Subcutaneous abdominal adipose tissue (tissue), 5 donors: ENCODE data around the gene AASDHPPT.

Experiments
- H3K27ac ChIP-seq: one replicate; pipeline ENCODE4 v1.7.0; 2013; ENCODE audit warnings: low read depth, mild to moderate bottlenecking, inconsistent platforms, low read length, moderate library complexity
- H3K27me3 ChIP-seq, 5 donors: one replicate each; pipeline ENCODE4 v1.7.0; 2013; ENCODE audit warnings: low read length in 5 of 5, inconsistent platforms in 1 of 5; ENCODE audit not compliant: control insufficient read depth in 5 of 5, insufficient read depth in 4 of 5
- H3K36me3 ChIP-seq, 5 donors: one replicate each; pipeline ENCODE4 v1.7.0; 2013; ENCODE audit warnings: low read length in 5 of 5; ENCODE audit not compliant: control insufficient read depth in 5 of 5, insufficient read depth in 5 of 5
- H3K4me1 ChIP-seq, 5 donors: one replicate each; pipeline ENCODE4 v1.7.0; 2013; ENCODE audit warnings: low read length in 5 of 5, mild to moderate bottlenecking in 3 of 5, moderate library complexity in 1 of 5; ENCODE audit not compliant: control insufficient read depth in 5 of 5, insufficient read depth in 5 of 5
- H3K4me3 ChIP-seq, 5 donors: one replicate each; pipeline ENCODE4 v1.7.0; 2013; ENCODE audit warnings: low read length in 5 of 5, low read depth in 1 of 5
- H3K9ac ChIP-seq, 5 donors: one replicate each; pipeline ENCODE4 v1.7.0; 2013; ENCODE audit warnings: low read length in 5 of 5, mild to moderate bottlenecking in 4 of 5, moderate library complexity in 3 of 5
- H3K9me3 ChIP-seq, 5 donors: one replicate each; pipeline ENCODE4 v1.7.0; 2013; ENCODE audit warnings: low read length in 5 of 5; ENCODE audit not compliant: control insufficient read depth in 5 of 5
- donor health status: healthy.
- donor health status: healthy.
- donor health status: healthy.
- donor health status: healthy.
- donor health status: healthy.

AASDHPPT gene, protein sequence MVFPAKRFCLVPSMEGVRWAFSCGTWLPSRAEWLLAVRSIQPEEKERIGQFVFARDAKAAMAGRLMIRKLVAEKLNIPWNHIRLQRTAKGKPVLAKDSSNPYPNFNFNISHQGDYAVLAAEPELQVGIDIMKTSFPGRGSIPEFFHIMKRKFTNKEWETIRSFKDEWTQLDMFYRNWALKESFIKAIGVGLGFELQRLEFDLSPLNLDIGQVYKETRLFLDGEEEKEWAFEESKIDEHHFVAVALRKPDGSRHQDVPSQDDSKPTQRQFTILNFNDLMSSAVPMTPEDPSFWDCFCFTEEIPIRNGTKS

DNA sequence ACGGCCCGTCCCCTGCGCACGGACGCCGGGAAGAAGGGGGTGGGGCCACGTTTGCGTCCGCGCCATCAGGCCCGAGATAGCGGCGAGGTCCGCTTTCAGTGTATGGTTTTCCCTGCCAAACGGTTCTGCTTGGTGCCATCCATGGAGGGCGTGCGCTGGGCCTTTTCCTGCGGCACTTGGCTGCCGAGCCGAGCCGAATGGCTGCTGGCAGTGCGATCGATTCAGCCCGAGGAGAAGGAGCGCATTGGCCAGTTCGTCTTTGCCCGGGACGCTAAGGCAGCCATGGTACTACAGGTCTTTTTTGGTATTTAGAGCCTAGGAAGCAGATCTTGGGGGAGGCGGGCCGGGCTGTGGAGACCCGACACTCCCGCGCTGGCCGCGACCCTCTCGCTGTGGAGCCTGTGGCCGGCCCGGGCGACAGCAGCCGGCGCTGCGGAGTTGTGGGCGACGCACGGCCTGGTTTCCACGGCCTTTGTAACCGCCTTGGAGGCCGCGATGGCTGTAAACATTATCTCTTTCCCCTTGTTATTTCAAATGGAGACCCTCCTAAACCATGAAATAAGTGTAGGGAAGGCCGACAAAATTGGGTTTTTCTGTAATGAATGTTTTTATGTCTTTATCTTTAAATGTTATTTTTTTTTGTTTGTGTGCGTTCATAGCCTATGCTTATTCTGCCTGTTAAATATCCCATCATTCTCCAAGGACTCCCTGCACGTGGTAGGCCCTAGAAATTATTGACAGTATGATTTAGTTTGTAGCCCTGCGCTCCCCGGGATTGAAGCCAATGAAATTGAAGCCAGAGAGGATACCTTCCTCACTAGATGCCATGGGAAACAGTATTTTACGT, at the start of gene AASDHPPT:
Gene AASDHPPT, plus strand, starts transcription at position 54 of the 847 bp plus-strand sequence. Its CDS starts 49 bp downstream, at position 103.
- H3K36me3 ChIP-seq, result peaks cover 7 to 24% (median 18%) of the 10 kb centered on the region in 5 donors
- H3K27me3 ChIP-seq, result no peaks in the 10 kb centered on the region
- H3K27ac ChIP-seq, result peak within 1 kb of the TSS; percentile 86
- H3K9ac ChIP-seq, result peak within 1 kb of the TSS; percentile 90 to 99 (median 93)
- peak within 1 kb of the TSS; percentile 97 to 100 (median 100) for H3K4me3 ChIP-seq
- peaks cover 0 to 42% (median 24%) of the 10 kb centered on the region in 5 donors for H3K4me1 ChIP-seq
- H3K9me3 ChIP-seq, result no peaks in the 10 kb centered on the region

- Histone ChIP-seq H3K27me3 (no peaks in the 10 kb centered on the region), H3K9me3 (no peaks in the 10 kb centered on the region), H3K4me1 (no peaks in the 10 kb centered on the region), H3K9ac (no peak overlapping the region), H3K36me3 (no peaks in the 10 kb centered on the region), H3K27ac (no peak overlapping the region), H3K4me3 (no peak overlapping the region)
Measured at GRCh38 chr11:106030609-106031008, 46.9 kb upstream of the AASDHPPT start.

- H3K27me3 ChIP-seq, result no peaks in the 10 kb centered on the region
- no peak overlapping the region for H3K9ac ChIP-seq
- no peak overlapping the region for H3K27ac ChIP-seq
Measured at GRCh38 chr11:106031202-106031810, 46.2 kb upstream of the AASDHPPT start.

GRCh38 chr11:106031936-106032335, 45.5 kb upstream of the AASDHPPT start:
- H3K36me3 ChIP-seq, result no peaks in the 10 kb centered on the region
- no peak overlapping the region for H3K27ac ChIP-seq
- H3K4me1 ChIP-seq, result no peaks in the 10 kb centered on the region
- H3K9ac ChIP-seq, result no peak overlapping the region
- no peaks in the 10 kb centered on the region for H3K9me3 ChIP-seq
- no peak overlapping the region for H3K4me3 ChIP-seq
- H3K27me3 ChIP-seq, result no peaks in the 10 kb centered on the region

More at GRCh38 chr11:106031202-106031810, 46.2 kb upstream of the AASDHPPT start:
- Histone ChIP-seq H3K36me3 (no peaks in the 10 kb centered on the region), H3K4me3 (no peak overlapping the region), H3K4me1 (no peaks in the 10 kb centered on the region), H3K9me3 (no peaks in the 10 kb centered on the region)

- Histone ChIP-seq H3K4me1 (no peaks in the 10 kb centered on the region), H3K4me3 (no peak overlapping the region), H3K9me3 (no peaks in the 10 kb centered on the region), H3K36me3 (no peaks in the 10 kb centered on the region), H3K9ac (no peak overlapping the region), H3K27ac (no peak overlapping the region), H3K27me3 (no peaks in the 10 kb centered on the region)
Measured at GRCh38 chr11:106032861-106033260, 44.6 kb upstream of the AASDHPPT start.

DNA sequence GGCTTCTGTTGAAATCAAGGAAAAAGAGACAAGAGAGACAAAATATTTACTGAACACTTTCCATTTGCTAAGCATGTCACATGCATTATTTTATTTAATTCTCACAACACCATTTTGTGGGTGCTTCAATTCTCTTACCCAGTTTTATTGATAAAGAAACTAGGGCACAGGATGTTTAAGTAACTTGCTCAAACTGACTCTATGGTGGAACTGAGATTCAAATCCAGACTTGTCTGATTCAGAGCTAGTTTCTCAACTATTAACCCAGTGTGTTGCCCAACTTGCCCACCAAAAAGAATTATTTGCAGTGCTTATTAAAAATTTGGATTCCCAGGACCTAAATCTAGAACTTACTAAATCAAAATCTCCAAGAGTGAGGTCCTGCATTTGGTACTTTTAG, 33.9 kb upstream of the AASDHPPT start:
- Histone ChIP-seq H3K9me3 (no peaks in the 10 kb centered on the region), H3K27me3 (no peaks in the 10 kb centered on the region), H3K36me3 (no peaks in the 10 kb centered on the region), H3K4me3 (no peak overlapping the region), H3K27ac (no peak overlapping the region), H3K9ac (no peak overlapping the region), H3K4me1 (no peaks in the 10 kb centered on the region)

DNA sequence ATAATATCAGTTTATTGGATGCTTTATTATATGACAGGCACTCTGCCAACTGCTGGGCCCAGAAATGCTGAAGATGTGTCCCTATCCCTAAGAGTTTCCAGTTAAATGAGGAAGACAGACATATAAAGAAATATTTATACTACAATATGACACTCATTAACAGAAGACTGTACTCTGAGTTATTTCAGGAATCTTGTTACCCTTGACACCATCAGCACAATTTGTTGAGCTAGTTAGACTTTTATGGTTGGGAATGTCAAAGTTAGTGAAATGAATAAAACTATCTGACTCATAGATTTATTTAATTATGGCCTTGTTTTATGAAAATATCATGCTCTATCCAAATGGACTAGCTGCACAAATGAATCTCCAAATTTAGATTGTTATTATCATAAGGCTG, 29.8 kb upstream of the AASDHPPT start:
- no peaks in the 10 kb centered on the region for H3K9me3 ChIP-seq
- H3K36me3 ChIP-seq, result no peaks in the 10 kb centered on the region
- no peaks in the 10 kb centered on the region for H3K27me3 ChIP-seq
- H3K9ac ChIP-seq, result no peak overlapping the region
- H3K4me1 ChIP-seq, result no peaks in the 10 kb centered on the region
- no peak overlapping the region for H3K4me3 ChIP-seq
- H3K27ac ChIP-seq, result no peak overlapping the region

- no peak overlapping the region for H3K9ac ChIP-seq
- no peaks in the 10 kb centered on the region for H3K9me3 ChIP-seq
- no peaks in the 10 kb centered on the region for H3K4me1 ChIP-seq
- no peak overlapping the region for H3K4me3 ChIP-seq
- no peaks in the 10 kb centered on the region for H3K27me3 ChIP-seq
- H3K36me3 ChIP-seq, result peaks cover 0 to 8% (median 0%) of the 10 kb centered on the region in 5 donors
- no peak overlapping the region for H3K27ac ChIP-seq
Measured at GRCh38 chr11:106049727-106050476, 27.6 kb upstream of the AASDHPPT start.

DNA sequence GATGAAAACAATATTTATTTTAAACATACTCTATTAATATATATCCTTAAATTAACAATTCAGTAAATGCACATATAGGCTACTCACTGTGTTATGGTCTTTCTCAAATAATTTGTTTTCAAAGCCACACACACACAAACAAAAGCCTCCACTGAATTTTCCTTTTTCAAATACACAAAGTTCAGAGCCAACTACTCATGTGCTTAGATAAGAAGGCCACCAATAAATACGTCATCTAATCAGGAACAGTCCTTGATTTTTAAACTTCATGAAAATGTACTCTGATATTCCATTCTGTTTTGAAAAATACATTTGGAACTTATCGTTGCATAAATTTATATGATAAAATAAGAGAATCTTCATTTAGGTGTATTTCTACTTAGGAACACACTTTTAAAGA, 26.4 kb upstream of the AASDHPPT start:
- Histone ChIP-seq H3K9me3 (no peaks in the 10 kb centered on the region), H3K36me3 (peaks cover 0 to 8% (median 0%) of the 10 kb centered on the region in 5 donors), H3K27me3 (no peaks in the 10 kb centered on the region), H3K4me1 (no peaks in the 10 kb centered on the region), H3K9ac (no peak overlapping the region), H3K27ac (no peak overlapping the region), H3K4me3 (no peak overlapping the region)
